KMS-11 (cell line): Measurements from ENCODE around the gene CABCOCO1.

Experiments used
- H2AFZ ChIP-seq: fragments of 200-600 bp; sonication (generic); 2 replicates; pipeline ENCODE4 v1.6.1; 2016; ENCODE audit warnings: antibody characterized with exemption, mixed run types, low read depth
- H3K27ac ChIP-seq: fragments of 200-600 bp; sonication (generic); 2 replicates; pipeline ENCODE4 v1.6.1; 2016; ENCODE audit warnings: mild to moderate bottlenecking, mixed run types
- H3K27me3 ChIP-seq: fragments of 200-600 bp; sonication (generic); 2 replicates; pipeline ENCODE4 v1.6.1; 2017; ENCODE audit warnings: mild to moderate bottlenecking, low read depth, mixed run types, moderate library complexity; ENCODE audit not compliant: insufficient read depth
- H3K36me3 ChIP-seq: fragments of 200-600 bp; sonication (generic); 2 replicates; pipeline ENCODE4 v1.6.1; 2017; ENCODE audit warnings: mild to moderate bottlenecking, mixed run types; ENCODE audit not compliant: insufficient read depth
- H3K4me1 ChIP-seq: fragments of 200-600 bp; sonication (generic); 2 replicates; pipeline ENCODE4 v1.6.1; 2016; ENCODE audit warnings: mild to moderate bottlenecking, low read depth, mixed run types; ENCODE audit not compliant: poor library complexity, severe bottlenecking
- H3K4me2 ChIP-seq: fragments of 200-600 bp; sonication (generic); 2 replicates; pipeline ENCODE4 v1.7.0; 2016; ENCODE audit warnings: mild to moderate bottlenecking, mixed run types
- H3K4me3 ChIP-seq: fragments of 200-600 bp; sonication (generic); IDR thresholded peaks from 2 replicates; pipeline ENCODE4 v1.6.1; 2017; ENCODE audit warnings: low read depth, low read length, mixed read lengths; ENCODE audit not compliant: insufficient read depth
- H3K79me2 ChIP-seq: fragments of 200-600 bp; sonication (generic); 2 replicates; pipeline ENCODE4 v1.6.1; 2016; ENCODE audit warnings: low read depth, mixed run types; ENCODE audit not compliant: insufficient read depth
- H3K9ac ChIP-seq: fragments of 200-600 bp; sonication (generic); 2 replicates; pipeline ENCODE4 v1.6.1; 2016; ENCODE audit warnings: mild to moderate bottlenecking, mixed run types
- H4K20me1 ChIP-seq: fragments of 200-600 bp; sonication (generic); 2 replicates; pipeline ENCODE4 v1.6.1; 2016; ENCODE audit warnings: mild to moderate bottlenecking, mixed run types; ENCODE audit not compliant: insufficient read depth
- TF ChIP-seq, protein P1 (sequence below): fragments of 200-600 bp; sonication (generic); conservative IDR thresholded peaks from 2 replicates; pipeline ENCODE4 v1.6.1; 2017; ENCODE audit warnings: low read depth, mild to moderate bottlenecking, antibody characterized with exemption, low read length, moderate library complexity, mixed read lengths

CABCOCO1 gene

DNA sequence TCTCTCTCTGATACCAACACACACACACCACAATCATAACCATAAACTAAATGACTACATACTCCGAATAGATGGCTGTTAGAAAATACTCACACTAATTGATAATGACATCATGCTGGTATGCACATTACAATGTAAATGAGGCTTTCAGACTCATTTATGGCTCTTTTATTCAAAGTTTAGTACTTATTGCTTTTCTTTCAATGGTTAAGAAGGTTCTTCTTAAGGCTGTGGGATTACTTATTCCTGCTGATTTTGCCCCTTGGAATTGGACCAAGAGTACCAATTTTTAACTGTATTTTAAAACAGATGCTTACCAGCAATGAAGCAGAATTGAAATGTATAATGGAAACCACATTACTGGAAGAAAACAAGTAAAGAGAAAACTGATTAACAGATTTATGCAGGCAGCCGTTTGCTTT, 20.6 kb upstream of the CABCOCO1 start:
- Histone ChIP-seq H3K27ac (no peak overlapping the region), H3K36me3 (no peaks in the 10 kb centered on the region), H2AFZ (no peak overlapping the region), H3K4me1 (no peaks in the 10 kb centered on the region), H3K9ac (no peak overlapping the region), H3K4me3 (no peak overlapping the region), H4K20me1 (no peaks in the 10 kb centered on the region), H3K4me2 (no peak overlapping the region), H3K27me3 (no peaks in the 10 kb centered on the region), H3K79me2 (no peaks in the 10 kb centered on the region)
- TF ChIP-seq, protein P1, sequence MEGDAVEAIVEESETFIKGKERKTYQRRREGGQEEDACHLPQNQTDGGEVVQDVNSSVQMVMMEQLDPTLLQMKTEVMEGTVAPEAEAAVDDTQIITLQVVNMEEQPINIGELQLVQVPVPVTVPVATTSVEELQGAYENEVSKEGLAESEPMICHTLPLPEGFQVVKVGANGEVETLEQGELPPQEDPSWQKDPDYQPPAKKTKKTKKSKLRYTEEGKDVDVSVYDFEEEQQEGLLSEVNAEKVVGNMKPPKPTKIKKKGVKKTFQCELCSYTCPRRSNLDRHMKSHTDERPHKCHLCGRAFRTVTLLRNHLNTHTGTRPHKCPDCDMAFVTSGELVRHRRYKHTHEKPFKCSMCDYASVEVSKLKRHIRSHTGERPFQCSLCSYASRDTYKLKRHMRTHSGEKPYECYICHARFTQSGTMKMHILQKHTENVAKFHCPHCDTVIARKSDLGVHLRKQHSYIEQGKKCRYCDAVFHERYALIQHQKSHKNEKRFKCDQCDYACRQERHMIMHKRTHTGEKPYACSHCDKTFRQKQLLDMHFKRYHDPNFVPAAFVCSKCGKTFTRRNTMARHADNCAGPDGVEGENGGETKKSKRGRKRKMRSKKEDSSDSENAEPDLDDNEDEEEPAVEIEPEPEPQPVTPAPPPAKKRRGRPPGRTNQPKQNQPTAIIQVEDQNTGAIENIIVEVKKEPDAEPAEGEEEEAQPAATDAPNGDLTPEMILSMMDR, result no peak

DNA sequence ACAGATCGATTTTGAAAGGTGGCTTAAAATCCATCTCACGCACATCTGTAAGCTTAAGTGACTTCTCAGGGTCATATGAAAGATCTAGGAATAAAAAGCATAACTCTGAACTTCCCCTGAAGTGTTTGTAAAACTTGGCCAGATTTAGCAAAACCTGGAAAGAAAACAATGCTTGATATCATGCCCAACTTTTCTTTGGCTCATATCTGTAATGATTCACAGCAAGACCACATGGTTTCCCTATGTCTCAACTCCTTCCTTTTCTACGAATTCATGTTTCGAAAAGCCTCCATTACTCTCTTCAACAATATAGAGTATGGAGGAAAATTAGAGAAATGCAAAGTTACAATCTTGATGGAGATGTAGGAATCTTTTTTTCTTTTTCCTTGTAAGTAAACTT, 20.1 kb upstream of the CABCOCO1 start:
- H3K27me3 ChIP-seq, result no peaks in the 10 kb centered on the region
- H2AFZ ChIP-seq, result no peak overlapping the region
- no peaks in the 10 kb centered on the region for H4K20me1 ChIP-seq
- H3K36me3 ChIP-seq, result no peaks in the 10 kb centered on the region
- H3K79me2 ChIP-seq, result no peaks in the 10 kb centered on the region
- TF ChIP-seq, protein P1, result no peak
- H3K4me3 ChIP-seq, result no peak overlapping the region
- H3K4me2 ChIP-seq, result no peak overlapping the region
- no peak overlapping the region for H3K27ac ChIP-seq
- no peaks in the 10 kb centered on the region for H3K4me1 ChIP-seq
- no peak overlapping the region for H3K9ac ChIP-seq

DNA sequence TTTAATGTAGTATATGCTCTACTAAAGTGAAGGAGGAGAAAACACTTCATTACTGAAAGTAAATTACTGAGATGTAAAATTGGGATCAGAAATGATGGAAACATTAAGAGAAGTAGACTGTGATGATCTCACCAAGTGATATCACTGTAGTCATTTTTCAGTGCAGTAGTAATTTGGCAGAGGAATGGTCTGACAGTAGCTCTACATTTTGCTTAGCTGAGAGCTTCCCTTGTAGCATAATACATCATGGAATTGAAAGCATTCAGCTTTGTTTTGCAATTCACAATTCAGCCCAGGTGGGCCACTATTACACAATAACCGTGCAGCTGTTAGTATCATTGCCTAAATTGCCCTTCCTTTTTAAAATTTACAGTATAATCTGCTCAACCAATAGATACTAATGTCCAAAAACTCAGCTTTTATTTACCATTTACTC, 19.4 kb upstream of the CABCOCO1 start:
- Histone ChIP-seq H3K4me3 (no peak overlapping the region), H3K79me2 (no peaks in the 10 kb centered on the region), H3K27me3 (no peaks in the 10 kb centered on the region), H3K4me2 (no peak overlapping the region), H3K27ac (no peak overlapping the region), H2AFZ (no peak overlapping the region), H3K36me3 (no peaks in the 10 kb centered on the region), H4K20me1 (no peaks in the 10 kb centered on the region), H3K9ac (no peak overlapping the region), H3K4me1 (no peaks in the 10 kb centered on the region)
- TF ChIP-seq, protein P1, result no peak

DNA sequence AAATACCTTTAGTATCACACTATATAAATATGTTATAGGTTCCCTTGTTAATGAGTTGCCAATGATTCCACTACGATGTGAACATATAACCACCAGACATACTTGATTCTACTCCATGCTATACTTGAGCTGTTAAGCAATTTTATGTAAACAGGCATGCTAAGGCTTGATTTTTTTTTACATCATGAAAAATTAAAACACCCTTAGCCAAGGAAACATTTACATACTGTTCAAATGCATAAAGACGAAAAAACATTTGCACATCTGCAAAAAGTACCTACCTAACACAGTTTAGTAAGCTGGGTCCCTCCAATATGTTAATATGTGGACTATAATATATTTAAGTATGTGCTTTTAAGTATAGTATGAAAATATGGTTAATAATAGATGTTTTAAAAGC, 9.0 kb upstream of the CABCOCO1 start:
- Histone ChIP-seq H3K9ac (no peak overlapping the region), H3K4me2 (no peak overlapping the region), H3K4me3 (no peak overlapping the region), H4K20me1 (no peaks in the 10 kb centered on the region), H3K36me3 (no peaks in the 10 kb centered on the region), H3K27me3 (no peaks in the 10 kb centered on the region), H3K4me1 (peaks cover 7% of the 10 kb centered on the region), H3K79me2 (no peaks in the 10 kb centered on the region), H2AFZ (no peak overlapping the region), H3K27ac (no peak overlapping the region)
- TF ChIP-seq, protein P1, result no peak
